NB4 (cell line): Measurements from ENCODE around the gene LILRA5.

Experiments used
- MAX ChIP-seq: IDR thresholded peaks from 2 replicates; pipeline ENCODE4 v1.6.1; 2011; ENCODE audit warnings: low read depth, low read length
- MYC ChIP-seq: IDR thresholded peaks from 2 replicates; pipeline ENCODE4 v1.6.1; 2011; ENCODE audit warnings: low read depth, low read length
- POLR2A ChIP-seq: IDR thresholded peaks from 2 replicates; pipeline ENCODE4 v1.6.1; 2011; ENCODE audit warnings: mild to moderate bottlenecking; ENCODE audit not compliant: insufficient read length; ENCODE audit errors: extremely low read depth
- TF ChIP-seq, protein P1 (sequence below): IDR thresholded peaks from one replicate; pipeline ENCODE4 v1.5.1; 2012; ENCODE audit warnings: low read depth, low read length

DNA sequence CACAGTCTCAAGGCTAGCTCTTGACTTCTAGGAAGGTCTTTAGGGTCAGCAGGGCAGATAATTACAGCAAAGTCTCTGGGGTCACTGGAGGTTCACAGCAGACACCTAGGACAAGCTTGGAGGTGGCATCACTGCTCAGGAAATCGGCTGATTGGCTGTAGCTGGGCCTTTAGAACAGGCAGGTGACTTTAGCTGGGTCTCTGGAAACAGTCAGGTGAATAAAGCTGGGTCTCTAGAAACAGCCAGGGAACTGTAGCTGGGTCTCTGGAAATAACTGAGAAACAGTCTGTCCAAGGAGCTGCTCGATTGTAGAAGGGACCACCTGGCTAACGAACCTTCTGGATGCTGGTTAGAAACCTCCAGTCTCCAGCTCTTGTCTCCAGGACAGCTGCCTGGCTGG lies 41.8 kb upstream of the LILRA5 start:
- TF ChIP-seq, protein P1, sequence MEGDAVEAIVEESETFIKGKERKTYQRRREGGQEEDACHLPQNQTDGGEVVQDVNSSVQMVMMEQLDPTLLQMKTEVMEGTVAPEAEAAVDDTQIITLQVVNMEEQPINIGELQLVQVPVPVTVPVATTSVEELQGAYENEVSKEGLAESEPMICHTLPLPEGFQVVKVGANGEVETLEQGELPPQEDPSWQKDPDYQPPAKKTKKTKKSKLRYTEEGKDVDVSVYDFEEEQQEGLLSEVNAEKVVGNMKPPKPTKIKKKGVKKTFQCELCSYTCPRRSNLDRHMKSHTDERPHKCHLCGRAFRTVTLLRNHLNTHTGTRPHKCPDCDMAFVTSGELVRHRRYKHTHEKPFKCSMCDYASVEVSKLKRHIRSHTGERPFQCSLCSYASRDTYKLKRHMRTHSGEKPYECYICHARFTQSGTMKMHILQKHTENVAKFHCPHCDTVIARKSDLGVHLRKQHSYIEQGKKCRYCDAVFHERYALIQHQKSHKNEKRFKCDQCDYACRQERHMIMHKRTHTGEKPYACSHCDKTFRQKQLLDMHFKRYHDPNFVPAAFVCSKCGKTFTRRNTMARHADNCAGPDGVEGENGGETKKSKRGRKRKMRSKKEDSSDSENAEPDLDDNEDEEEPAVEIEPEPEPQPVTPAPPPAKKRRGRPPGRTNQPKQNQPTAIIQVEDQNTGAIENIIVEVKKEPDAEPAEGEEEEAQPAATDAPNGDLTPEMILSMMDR = no peak
- TF ChIP-seq POLR2A (no peak), MAX (no peak), MYC (no peak)
